Stomach smooth muscle (tissue), 2 donors: Measurements from ENCODE around the gene MEIS3.
"Not testable (repeated sequence)": the region's sequence is repeated elsewhere in the genome, so short reads cannot be mapped to it uniquely, and the experiment has no call there.

Experiments used
- H3K27ac ChIP-seq: one replicate; pipeline ENCODE4 v1.7.0; 2013; ENCODE audit warnings: mild to moderate bottlenecking, low read length, inconsistent platforms
- H3K27me3 ChIP-seq, 2 donors: one replicate each; pipeline ENCODE4 v1.7.0; 2013; ENCODE audit warnings: low read length in 2 of 2; ENCODE audit not compliant: insufficient read depth in 2 of 2, control insufficient read depth in 1 of 2
- H3K36me3 ChIP-seq, 2 donors: one replicate each; pipeline ENCODE4 v1.7.0; 2013; ENCODE audit warnings: low read length in 2 of 2; ENCODE audit not compliant: control insufficient read depth in 2 of 2, insufficient read depth in 2 of 2
- H3K4me1 ChIP-seq: one replicate; pipeline ENCODE4 v1.7.0; 2013; ENCODE audit warnings: low read length; ENCODE audit not compliant: control insufficient read depth, insufficient read depth
- H3K4me3 ChIP-seq, 2 donors: one replicate each; pipeline ENCODE4 v1.7.0; 2013; ENCODE audit warnings: low read length in 2 of 2
- H3K9ac ChIP-seq, 2 donors: one replicate each; pipeline ENCODE4 v1.7.0; 2013; ENCODE audit warnings: low read length in 2 of 2, mild to moderate bottlenecking in 1 of 2
- H3K9me3 ChIP-seq, 2 donors: one replicate each; pipeline ENCODE4 v1.7.0; 2013; ENCODE audit warnings: low read length in 2 of 2; ENCODE audit not compliant: control insufficient read depth in 2 of 2
- donor health status: healthy.
- donor health status: Pancreatic carcinoma.

The MEIS3 gene

DNA sequence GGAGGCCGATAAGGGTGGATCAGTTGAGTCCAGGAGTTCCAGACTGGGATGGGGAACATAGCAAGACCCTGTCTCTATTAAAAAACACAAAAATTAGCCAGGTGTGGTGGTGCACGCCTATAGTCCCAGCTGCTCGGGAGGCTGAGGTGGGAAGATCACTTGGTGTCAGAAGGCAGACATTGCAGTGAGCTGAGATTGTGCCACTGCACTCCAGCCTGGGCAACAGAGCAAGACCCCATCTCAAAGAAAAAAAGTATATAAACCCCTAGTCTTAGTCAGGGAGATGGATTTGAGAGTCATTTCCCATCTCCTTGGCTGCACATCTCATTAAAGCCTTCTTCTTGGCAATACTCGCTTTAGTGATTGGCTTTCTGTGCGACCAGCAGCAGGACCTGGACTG lies 35.4 kb downstream of the MEIS3 start:
- H3K27me3 ChIP-seq, H3K4me1 ChIP-seq, H3K9ac ChIP-seq, H3K4me3 ChIP-seq, H3K27ac ChIP-seq, H3K9me3 ChIP-seq: not testable (repeated sequence)
- H3K36me3 ChIP-seq: peaks cover 21 to 26% of the 10 kb centered on the region in 2 donors

DNA sequence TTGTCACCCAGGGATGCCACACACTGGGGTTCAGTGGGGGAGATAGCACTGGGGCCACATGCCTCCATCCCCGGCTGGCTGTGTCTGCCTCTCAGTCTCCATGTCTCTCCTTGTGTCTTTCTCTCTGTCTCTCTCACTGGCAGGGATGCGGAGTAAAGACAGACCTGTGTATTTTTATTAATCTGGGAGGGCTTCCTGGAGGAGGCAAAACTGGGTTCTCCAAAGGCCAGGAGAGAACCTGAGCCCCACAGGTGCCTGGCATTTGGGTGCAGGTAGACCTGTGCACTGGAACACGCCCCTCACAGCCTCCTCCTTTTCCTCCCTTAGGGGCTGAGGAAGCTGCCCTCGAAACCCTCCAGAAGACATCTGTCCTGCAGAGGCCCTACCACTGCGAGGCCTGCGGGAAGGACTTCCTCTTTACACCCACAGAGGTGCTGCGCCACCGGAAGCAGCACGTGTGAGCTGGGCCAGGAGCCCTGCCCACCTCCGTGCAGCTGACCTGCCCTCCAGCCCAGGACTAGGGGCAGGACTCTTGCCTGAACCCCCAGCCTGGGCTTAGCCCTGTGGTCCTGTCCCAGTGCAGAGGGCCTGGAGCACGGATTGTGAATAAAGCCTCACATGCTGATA lies 37.6 kb downstream of the MEIS3 start:
- Histone ChIP-seq H3K9ac (no peak overlapping the region), H3K27ac (no peak overlapping the region), H3K36me3 (peaks cover 26 to 33% of the 10 kb centered on the region in 2 donors), H3K9me3 (no peaks in the 10 kb centered on the region), H3K4me3 (no peak overlapping the region), H3K4me1 (peaks cover 8% of the 10 kb centered on the region), H3K27me3 (peaks cover 0 to 3% of the 10 kb centered on the region in 2 donors)

DNA sequence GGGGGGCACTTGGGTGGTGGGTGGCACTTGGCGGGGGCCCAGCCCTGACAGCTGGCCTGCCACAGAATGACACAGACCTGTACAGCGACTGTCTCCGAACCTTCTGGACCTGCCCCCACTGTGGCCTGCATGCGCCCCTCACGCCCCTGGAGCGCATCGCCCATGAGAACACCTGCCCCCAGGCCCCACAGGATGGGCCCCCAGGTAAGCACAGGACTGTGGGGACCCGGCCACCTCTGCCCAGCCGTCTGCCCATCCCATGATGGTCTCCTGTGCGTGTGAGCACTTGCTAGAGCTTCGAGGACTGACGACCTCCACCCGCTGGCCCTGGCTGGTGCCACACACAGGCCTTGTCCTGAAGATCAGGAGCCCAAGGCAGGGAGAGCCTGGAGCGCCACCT lies 38.2 kb downstream of the MEIS3 start:
- Histone ChIP-seq H3K4me3 (no peak overlapping the region), H3K4me1 (peaks cover 8% of the 10 kb centered on the region), H3K9ac (no peak overlapping the region), H3K27me3 (peaks cover 0 to 3% of the 10 kb centered on the region in 2 donors), H3K9me3 (no peaks in the 10 kb centered on the region), H3K27ac (no peak overlapping the region), H3K36me3 (peaks cover 30 to 38% of the 10 kb centered on the region in 2 donors)

DNA sequence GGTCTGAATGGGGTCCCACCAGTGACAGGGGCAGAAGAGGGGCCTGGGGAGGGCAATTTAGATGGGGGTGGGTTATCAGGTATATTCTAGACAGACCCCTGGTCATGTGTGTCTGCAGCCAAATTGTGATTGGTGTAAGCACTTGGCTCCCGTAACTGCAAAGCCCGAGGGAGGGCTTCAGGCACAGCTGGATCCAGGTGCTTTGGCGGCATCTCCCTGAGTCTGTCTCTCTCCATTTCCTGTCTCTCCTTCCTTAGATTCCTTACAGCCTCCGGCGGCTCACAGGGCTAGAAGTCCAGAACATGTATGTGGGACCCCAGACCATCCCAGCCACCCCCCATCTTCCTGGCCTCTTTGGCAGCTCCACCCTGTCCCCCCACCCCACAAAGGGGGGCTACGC lies 38.8 kb downstream of the MEIS3 start:
- Histone ChIP-seq H3K27me3 (peaks cover 0 to under 1% of the 10 kb centered on the region in 2 donors), H3K4me3 (no peak overlapping the region), H3K4me1 (peaks cover 8% of the 10 kb centered on the region), H3K9me3 (no peaks in the 10 kb centered on the region), H3K36me3 (peaks cover 34 to 41% of the 10 kb centered on the region in 2 donors), H3K27ac (no peak overlapping the region), H3K9ac (no peak overlapping the region)

DNA sequence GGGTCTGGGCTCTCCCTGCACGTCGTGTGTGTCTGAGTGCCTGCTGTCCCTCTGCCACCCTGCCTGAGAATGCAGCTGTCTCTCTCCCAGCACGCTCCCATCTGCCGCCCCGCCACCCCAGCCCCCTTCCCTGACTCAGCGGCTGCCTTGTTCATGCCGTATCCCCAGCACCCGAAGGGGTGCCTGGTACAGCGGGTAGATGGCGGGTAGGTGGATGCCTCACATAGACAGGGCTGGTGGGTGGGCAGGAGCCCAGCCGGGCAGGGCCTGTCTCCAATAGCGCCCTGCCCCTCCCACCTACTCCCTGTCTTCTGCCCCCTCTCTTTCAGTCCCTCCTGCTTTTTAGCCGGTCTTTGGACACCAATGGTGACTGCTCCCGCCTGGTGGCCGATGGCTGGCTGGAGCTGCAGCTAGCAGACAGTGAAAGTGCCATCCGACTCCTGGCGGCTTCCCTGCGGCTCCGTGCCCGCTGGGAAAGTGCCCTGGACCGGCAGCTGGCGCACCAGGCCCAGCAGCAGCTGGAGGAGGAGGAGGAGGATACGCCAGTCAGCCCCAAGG lies 39.9 kb downstream of the MEIS3 start:
- Histone ChIP-seq H3K9me3 (no peaks in the 10 kb centered on the region), H3K4me3 (no peak overlapping the region), H3K36me3 (peaks cover 39 to 46% of the 10 kb centered on the region in 2 donors), H3K9ac (no peak overlapping the region), H3K27me3 (no peaks in the 10 kb centered on the region), H3K27ac (no peak overlapping the region), H3K4me1 (peaks cover 8% of the 10 kb centered on the region)

DNA sequence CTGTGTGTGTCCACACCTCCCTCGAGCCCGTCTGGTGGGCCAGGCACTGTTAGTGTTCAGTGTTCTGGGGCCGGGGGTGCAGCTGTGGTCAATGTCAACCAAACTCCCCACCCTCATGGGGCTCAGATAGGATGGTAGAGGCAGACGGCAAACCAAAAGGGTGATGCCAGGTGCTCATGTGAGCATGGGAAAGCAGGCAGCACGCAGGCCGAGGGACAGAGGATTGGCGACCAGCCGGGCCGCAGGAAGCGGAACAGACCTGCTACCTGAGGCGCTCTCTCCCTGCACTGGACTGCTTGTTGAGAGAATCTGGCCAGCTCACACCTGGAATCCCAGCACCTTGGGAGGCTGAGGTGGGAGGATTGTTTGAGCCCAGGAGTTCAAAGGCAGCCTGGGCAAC lies 41.1 kb downstream of the MEIS3 start:
- Histone ChIP-seq H3K9me3 (no peaks in the 10 kb centered on the region), H3K27ac (no peak overlapping the region), H3K36me3 (peaks cover 48 to 54% of the 10 kb centered on the region in 2 donors), H3K9ac (no peak overlapping the region), H3K4me3 (no peak overlapping the region), H3K27me3 (no peaks in the 10 kb centered on the region), H3K4me1 (peaks cover 8% of the 10 kb centered on the region)

DNA sequence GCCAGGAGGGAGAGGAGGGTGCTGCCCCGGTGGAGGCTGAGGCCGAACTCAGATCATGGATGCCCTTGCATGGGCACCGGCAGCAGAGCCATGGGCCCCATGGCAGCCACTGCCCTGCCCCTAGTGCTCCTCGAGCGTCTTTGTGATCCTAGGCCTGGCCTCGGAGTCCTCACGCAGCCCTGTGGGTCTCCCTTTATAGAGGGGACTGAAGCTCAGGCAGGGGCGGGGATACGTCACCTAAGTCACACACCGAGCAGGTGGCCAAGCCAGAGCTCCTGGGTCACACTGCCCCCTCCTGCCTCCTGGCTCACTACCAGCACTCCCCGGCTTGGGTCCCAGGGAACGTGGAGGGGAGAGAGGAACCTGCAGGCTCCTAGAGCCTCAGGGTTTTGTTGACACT lies 41.5 kb downstream of the MEIS3 start:
- H3K27ac ChIP-seq: no peak overlapping the region
- peaks cover 51 to 58% of the 10 kb centered on the region in 2 donors for H3K36me3 ChIP-seq
- H3K9me3 ChIP-seq: no peaks in the 10 kb centered on the region
- H3K4me3 ChIP-seq: no peak overlapping the region
- H3K4me1 ChIP-seq: peaks cover 8% of the 10 kb centered on the region
- H3K27me3 ChIP-seq: no peaks in the 10 kb centered on the region
- no peak overlapping the region for H3K9ac ChIP-seq

DNA sequence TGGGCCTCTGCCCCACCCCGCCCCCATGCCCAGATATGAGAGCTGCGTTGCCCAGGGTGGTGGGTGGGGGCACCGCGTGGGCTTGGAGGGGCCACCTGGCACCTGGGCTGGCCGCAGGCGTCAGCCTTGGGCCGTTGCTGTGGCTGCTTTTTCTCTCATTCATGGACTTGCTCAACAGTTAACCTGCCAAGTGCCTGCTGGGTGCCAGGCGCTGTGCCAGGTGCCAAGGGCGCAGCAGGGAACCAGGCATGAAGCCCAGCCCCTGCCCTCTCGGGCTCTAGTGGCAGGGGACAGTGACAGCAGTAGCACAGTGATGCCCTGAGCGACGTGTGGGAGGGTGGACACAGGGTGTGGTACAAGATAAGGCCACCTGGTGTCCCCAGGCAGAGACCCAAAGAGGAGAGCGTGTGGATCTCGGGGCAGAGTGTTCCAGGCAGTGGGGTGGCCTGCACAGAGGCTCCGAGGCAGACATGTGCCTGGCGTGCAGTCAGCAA lies 42.1 kb downstream of the MEIS3 start:
- Histone ChIP-seq H3K27ac (no peak overlapping the region), H3K4me1 (peaks cover 8% of the 10 kb centered on the region), H3K9me3 (no peaks in the 10 kb centered on the region), H3K36me3 (peaks cover 52 to 58% of the 10 kb centered on the region in 2 donors), H3K9ac (no peak overlapping the region), H3K27me3 (no peaks in the 10 kb centered on the region), H3K4me3 (no peak overlapping the region)

DNA sequence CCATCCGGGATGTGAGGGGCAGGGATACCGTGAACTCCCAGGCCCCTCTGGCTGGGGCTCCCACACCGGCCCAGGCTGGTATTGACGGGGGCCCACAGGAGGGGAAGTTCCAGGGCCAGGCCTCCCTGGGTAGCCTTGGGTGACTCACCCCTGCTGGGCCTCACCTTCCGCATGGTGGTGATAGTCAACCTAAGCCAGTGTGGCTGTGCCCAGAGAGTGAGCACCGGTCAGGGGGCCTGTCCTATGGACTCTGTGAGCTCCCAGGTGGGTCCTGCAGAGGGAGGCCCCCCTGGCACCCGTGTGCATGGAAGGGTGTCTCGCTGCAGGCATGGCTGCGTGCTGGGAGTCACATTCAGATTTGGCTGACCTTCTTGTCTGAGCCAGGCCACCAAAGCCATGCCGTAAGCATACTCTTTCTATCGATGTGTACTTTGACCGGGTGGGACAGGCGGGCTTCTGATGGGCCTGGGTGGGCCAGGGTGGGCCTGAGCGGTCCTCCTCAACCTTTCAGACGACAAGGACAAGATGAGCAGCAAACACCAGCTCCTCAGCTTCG lies 42.7 kb downstream of the MEIS3 start:
- H3K4me3 ChIP-seq: no peak overlapping the region
- peaks cover 8% of the 10 kb centered on the region for H3K4me1 ChIP-seq
- no peaks in the 10 kb centered on the region for H3K9me3 ChIP-seq
- H3K27me3 ChIP-seq: no peaks in the 10 kb centered on the region
- H3K36me3 ChIP-seq: peaks cover 49 to 54% of the 10 kb centered on the region in 2 donors
- no peak overlapping the region for H3K27ac ChIP-seq
- H3K9ac ChIP-seq: no peak overlapping the region

DNA sequence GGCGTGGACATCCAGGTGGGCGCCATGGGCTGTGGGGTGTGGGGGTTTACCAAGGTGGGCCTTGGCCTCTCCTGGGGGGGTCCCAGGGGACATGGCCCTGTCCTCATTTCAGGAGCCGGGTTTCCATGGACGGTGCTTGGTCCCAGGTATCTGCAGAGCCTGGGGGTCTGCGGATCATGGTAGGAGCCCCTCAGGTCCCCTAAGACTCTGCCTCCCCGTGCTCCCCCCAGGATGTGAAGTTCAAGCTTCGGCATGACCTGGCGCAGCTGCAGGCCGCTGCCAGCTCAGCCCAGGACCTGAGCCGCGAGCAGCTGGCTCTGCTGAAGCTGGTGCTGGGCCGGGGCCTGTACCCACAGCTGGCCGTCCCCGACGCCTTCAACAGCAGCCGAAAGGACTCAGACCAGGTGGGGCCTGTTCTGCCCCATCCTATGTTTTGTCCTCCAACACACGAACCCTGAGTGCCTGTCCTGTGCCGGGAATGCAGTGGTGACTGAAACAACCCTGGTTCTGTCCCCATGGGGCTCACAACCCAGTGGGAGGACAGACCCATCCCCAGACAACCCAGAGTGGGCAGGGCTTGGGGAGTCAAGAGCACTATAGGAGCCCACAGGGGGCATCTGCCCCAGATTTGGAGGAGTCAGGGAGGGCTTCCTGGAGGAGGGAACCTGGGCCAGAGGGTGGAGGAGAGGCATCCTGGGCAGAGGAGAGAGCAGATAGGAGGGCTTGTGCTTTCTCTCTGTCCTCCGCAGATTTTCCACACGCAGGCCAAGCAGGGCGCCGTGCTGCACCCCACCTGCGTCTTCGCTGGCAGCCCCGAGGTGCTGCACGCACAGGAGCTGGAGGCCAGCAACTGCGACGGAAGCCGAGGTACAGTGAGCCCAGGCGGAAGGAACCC lies 43.4 kb downstream of the MEIS3 start:
- Histone ChIP-seq H3K27ac (no peak overlapping the region), H3K9me3 (no peaks in the 10 kb centered on the region), H3K27me3 (no peaks in the 10 kb centered on the region), H3K4me1 (peaks cover 8% of the 10 kb centered on the region), H3K9ac (no peak overlapping the region), H3K36me3 (peaks cover 42 to 55% of the 10 kb centered on the region in 2 donors), H3K4me3 (no peak overlapping the region)
